ENCODE data around the gene PSPC1.
"Not testable (repeated sequence)": the region's sequence is repeated elsewhere in the genome, so short reads cannot be mapped to it uniquely, and the experiment has no call there.

DNA sequence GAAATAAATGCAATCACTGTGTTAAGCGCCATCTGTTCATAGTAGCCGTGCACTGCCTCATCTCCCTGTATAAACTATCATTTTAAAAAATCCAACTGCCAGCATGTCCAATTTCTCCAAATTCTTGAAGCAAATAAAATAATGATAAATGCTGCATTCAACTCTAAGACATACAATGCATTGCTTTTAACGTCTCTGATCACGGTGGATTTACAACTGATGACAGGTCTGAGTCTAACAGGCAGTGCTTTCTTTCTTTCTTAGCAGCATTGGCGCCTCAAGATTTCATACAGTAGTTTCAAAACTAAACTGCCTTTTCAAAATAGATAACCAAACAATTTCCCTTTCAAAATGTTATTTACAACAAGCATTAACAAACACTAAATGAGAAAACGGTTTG, 78.5 kb downstream of the PSPC1 start:
- not testable (repeated sequence) for TF ChIP-seq POLR2A (IDR thresholded peaks at IDR 0.05)
- TF ChIP-seq, protein P1, sequence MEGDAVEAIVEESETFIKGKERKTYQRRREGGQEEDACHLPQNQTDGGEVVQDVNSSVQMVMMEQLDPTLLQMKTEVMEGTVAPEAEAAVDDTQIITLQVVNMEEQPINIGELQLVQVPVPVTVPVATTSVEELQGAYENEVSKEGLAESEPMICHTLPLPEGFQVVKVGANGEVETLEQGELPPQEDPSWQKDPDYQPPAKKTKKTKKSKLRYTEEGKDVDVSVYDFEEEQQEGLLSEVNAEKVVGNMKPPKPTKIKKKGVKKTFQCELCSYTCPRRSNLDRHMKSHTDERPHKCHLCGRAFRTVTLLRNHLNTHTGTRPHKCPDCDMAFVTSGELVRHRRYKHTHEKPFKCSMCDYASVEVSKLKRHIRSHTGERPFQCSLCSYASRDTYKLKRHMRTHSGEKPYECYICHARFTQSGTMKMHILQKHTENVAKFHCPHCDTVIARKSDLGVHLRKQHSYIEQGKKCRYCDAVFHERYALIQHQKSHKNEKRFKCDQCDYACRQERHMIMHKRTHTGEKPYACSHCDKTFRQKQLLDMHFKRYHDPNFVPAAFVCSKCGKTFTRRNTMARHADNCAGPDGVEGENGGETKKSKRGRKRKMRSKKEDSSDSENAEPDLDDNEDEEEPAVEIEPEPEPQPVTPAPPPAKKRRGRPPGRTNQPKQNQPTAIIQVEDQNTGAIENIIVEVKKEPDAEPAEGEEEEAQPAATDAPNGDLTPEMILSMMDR (IDR thresholded peaks at IDR 0.05), result not testable (repeated sequence)

Measured in tibial nerve (tissue), 3 donors.